Bronchus fibroblast of lung (primary cell): ENCODE data around the gene ABHD14A. TPM values are rescaled to one million over a fixed set of nuclear protein-coding genes. Genes with fewer than 3 reads are reported as not detected.

ENCODE experiments used
- total RNA-seq: library from RNA; depleted of rRNA; stranded (reverse); fragments of >200 nt; gene quantifications from 2 replicates; pipeline ENCODE4 v1.2.3, GENCODE V29; 2015

The ABHD14A gene
- 16.9 and 19.8 TPM in 2 replicates for total RNA-seq

DNA sequence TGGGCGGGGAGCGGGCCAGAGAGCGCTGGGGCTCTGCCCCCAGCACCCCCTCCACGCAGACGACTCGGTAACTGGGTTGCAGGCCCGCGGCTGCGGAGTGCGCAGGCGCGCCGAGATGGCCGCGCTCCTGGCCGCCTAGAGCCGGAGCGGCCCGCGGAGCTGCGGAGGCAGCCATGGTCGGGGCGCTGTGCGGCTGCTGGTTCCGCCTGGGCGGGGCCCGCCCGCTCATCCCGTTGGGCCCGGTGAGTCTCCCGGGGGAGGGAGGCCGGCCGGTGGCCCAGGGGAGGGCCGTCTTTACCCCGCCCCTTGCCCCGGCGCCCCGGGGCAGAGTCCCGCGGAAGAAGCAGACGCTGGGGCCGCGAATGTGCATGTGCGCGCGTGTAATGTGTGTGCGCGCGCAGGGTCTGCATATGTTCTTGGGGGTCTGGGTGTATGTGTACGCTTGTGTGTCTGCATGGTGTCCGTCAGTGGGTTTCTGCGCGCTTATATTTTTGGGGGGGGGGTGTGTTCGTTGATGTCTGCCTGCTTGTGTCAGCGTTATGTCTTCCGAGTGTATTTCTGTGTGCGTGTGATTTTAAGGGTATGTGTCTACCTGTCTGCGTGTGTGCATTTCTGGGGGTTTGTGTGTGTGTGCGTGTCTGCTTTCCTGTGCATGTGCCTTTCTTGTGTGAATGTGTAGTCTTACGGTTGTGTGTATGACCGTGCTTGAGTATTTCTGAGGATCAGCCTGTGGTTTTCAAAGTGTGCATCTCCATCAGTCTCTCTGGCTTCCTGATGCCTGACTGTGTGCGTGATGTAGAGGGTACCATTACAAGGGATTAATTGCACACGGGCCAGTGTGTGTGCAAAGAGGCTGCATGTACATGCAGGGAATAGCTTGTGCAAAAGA lies at the start of gene ABHD14A:
ABHD14A (plus strand) TSS at position 102 of the 889 bp plus-strand sequence; CDS start at position 174, 72 bp downstream.

DNA sequence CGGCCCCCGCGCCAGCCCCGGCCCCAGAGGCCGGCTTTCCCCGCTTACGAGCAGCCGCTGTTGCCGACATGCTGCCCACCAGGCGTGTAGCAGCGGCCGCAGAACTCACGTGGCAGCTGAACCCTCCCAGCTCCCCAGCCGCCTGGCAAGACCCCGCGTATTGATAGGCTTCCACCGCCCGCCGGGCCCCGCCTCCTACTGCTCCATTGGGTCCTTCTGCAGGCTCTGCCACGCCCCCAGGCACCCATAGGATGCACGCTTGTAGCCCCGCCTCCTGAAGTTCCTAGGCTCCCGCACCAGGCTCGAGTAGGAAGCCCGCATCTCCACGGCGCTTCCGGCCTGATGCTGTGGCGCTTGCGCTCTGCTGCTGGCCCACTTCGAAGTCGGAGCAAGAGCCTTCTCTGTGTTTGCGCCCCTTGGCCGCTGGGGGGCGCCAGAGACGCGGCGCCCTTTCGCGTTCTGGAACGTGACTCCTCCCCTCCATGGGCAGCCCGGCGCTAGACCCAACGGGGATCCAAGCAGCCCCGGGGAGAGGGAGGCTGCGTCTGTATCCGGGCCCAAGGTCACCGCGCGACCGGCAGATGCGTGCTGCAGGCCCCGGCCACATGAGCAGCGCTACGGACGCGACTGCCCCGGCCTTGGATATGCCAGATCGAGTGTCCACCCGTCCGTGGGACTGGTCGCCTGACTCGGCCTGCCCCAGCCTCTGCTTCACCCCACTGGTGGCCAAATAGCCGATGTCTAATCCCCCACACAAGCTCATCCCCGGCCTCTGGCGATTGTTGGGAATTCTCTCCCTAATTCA lies 32.9 kb upstream of the ABHD14A start, which contains the start of the genes PARP3 and RRP9:
PARP3 (plus strand) TSS at position 566 of the 805 bp plus-strand sequence. CDS start 993 bp downstream, outside the sequence.
RRP9 (minus strand) TSS at position 107 of the 805 bp plus-strand sequence; CDS start at position 70, 37 bp downstream.

DNA sequence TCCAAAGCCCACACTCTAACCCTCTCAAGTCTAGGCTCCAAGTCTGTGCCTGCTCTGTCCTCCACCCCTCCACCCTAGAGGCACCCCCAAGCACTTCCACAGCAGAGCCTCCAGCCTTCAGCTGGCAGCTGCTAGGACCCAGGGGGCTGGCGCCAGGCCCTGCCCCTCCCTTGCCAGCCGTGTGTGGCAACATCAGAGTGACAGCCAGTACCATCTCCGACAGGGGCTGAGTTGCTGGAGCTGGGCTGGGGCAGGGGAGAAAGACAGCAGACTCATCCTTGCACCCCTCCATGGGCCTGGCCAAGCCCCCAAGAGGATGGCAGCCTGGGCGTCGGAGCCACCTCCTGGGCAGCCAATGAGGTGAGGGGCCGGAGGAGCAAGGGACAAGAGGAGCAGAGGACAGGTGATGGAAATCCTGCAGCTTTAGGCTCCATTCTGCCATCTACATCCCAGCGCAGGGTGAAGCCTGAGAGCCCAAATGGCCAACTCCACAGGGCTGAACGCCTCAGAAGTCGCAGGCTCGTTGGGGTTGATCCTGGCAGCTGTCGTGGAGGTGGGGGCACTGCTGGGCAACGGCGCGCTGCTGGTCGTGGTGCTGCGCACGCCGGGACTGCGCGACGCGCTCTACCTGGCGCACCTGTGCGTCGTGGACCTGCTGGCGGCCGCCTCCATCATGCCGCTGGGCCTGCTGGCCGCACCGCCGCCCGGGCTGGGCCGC lies 19.5 kb upstream of the ABHD14A start, which contains the start of gene GPR62:
GPR62 (plus strand) TSS at position 207 of the 718 bp plus-strand sequence; CDS start at position 479, 272 bp downstream.

DNA sequence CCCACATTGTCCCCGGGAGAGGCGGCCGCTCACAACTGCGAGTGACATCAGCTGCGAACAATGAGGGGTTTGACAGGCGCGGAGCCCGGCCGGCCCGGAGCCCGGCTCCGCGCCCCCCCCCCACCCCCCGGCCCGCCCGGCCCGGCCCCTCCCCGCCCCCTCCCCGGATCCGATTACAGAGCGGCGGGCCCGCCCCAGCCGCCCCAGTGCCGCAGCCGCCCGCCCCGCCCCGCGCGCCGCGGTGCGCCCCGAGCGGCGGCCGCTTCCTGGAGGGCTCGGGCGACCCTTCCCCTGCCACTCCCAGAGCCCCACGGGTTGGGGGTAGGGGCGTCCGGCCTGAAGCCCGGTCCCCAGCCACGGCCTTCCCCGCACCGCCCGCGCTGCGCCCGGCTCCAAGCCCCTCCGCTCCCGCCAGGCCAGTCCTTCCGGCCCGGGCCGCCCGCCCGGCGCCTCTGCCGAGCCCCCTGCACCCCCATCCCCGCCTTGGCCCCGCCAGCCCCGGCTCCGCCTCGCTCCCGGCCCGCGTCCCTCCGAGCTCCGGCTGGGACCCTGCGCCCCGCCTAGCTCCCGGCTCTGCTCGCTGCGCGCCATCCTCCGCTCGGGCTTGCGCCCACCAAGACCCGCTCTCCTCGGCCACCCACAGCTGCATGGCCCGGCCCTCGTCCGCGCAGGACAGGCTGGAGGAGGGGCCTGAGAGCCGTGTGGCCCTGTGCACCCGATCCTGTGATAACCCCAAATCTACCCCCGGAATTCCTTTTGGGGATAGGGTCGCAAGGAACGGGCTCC lies 7.3 kb upstream of the ABHD14A start, which contains the start of gene PCBP4:
PCBP4 (minus strand) TSS at position 71 of the 786 bp plus-strand sequence. CDS start 6,214 bp downstream, outside the sequence.

DNA sequence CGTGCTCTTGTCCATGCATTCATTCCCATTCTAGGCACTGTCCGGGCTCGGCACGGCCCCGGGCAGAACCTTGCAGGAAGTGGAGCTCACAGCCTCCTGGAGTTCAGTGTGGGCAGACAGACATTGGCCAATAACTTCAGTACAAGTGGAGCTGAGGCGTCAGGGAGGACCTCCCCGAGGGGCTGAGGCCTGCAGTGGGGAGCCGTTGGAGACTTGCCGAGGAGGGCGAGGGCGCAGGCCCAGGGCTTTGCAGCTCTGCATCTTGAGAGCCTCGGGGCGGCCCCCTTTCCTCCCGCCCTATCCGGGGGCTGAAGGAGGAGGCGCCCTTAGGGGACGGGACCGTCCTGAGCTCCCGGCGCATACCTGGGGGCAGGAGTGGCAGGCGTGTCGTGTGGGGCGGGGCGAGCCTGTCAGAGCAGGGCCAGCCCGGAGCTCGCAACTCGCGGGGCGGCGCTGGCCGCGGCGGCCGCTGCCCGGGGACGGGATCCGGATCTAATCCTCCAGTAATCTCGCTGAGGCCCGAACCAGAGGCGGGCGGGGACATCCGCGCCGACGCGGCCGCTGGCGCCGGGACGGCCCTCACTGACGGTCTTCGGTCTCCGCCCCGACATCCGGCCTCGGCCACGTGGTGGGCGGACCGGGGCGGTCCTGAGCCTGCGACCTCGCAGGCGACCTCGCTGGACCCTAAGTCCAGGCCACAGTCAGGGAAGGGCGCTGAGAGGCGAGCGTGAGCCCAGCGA lies 8.1 kb downstream of the ABHD14A start, which contains the start of gene ACY1:
ACY1 (plus strand) TSS at position 698 of the 740 bp plus-strand sequence. CDS start 530 bp downstream, outside the sequence.

DNA sequence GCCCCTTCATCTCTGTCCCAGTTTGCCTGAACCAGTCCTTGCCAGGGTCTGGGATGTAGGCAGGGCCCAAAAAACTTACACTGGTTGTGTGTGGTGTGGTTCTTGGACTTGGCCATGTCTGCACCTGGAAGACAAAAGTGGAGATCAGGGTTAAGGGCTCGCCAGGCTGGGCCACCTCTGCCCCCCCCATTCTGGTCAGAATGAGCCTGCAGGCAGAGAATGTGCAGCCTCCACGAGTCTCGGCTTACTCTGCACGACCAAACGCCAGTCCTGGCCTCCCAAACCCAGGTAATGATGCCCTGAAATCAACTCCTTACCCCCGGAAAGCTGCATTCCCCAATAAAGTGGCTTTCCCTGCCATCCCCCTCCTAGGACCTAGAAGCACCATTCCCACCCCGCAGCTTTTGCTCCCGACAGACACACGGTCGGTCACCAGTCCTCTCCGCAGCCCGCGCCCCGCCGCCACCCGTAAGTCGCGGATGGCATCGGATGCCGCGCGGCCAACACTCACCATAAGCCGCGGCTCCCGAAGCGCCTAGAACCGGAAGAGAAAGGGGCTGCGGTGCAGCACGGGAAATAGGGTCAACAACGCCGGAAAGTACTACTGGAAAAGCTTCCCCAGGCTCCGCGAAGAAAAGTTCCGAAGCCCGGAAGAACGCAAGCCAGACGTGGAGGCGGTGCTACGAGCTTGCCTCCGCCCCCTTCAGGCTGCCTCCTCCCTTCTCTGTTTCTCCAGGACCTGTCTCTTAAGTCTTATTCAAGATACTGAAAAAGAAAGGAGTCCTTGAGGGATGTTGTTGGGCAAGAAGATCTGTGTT lies 20.7 kb downstream of the ABHD14A start, which contains the start of gene RPL29:
RPL29 (minus strand) TSS at position 550 of the 818 bp plus-strand sequence; CDS start at position 116, 434 bp downstream.

Other genes starting within 250 kb of the ABHD14A start
- gene IQCF6, start 195.8 kb upstream of the ABHD14A start, total RNA-seq = not detected in 2 replicates
- gene IQCF2, start 113.4 kb upstream of the ABHD14A start, total RNA-seq = not detected in 2 replicates
- gene IQCF5, start 99.5 kb upstream of the ABHD14A start, total RNA-seq = not detected in 2 replicates
- not detected in 2 replicates for gene IQCF1, start 71.7 kb upstream of the ABHD14A start, total RNA-seq
- 33.3 and 34.5 TPM in 2 replicates for gene RRP9, start 33.2 kb upstream of the ABHD14A start, total RNA-seq
- 11.4 and 12.5 TPM in 2 replicates for gene PARP3, start 32.7 kb upstream of the ABHD14A start, total RNA-seq
- 0.15 and 0.34 TPM in 2 replicates for gene GPR62, start 19.7 kb upstream of the ABHD14A start, total RNA-seq
- gene PCBP4, start 7.6 kb upstream of the ABHD14A start, total RNA-seq = 61.7 and 64.7 TPM in 2 replicates
- 40.7 and 40.9 TPM in 2 replicates for gene ABHD14B, start 1.0 kb upstream of the ABHD14A start, total RNA-seq
- gene ACY1, start 8.5 kb downstream of the ABHD14A start, total RNA-seq = 52.2 and 61.7 TPM in 2 replicates
- gene RPL29, start 20.8 kb downstream of the ABHD14A start, total RNA-seq = 2,426 and 2,542 TPM in 2 replicates
- gene DUSP7, start 81.5 kb downstream of the ABHD14A start, total RNA-seq = 15.5 and 16.5 TPM in 2 replicates
- 29.1 and 31.1 TPM in 2 replicates for gene POC1A, start 179.4 kb downstream of the ABHD14A start, total RNA-seq
- gene ALAS1, start 223.1 kb downstream of the ABHD14A start, total RNA-seq = 44.6 and 44.7 TPM in 2 replicates